GM18861 (cell line): Measurements from ENCODE around the gene SIPA1L3.

Experiments
- ATAC-seq: cut with Tn5 transposase; IDR thresholded peaks from one replicate; pipeline ENCODE4 v1.9.1; 2021; ENCODE audit not compliant: unreplicated experiment

Gene SIPA1L3

GRCh38 chr19:37975596-37976515, 68.8 kb downstream of the SIPA1L3 start:
- ATAC-seq, result no peak

- ATAC-seq, result no peak
These were observed 70.4 kb downstream of the SIPA1L3 start for GRCh38 chr19:37977391-37977790.

GRCh38 chr19:37977992-37978391, 71.0 kb downstream of the SIPA1L3 start:
- no peak for ATAC-seq

GRCh38 chr19:37979547-37980082, 72.6 kb downstream of the SIPA1L3 start:
- ATAC-seq, result peak; percentile 34

GRCh38 chr19:37980419-37981170, 73.6 kb downstream of the SIPA1L3 start:
- no peak for ATAC-seq

GRCh38 chr19:37981785-37982475, 74.9 kb downstream of the SIPA1L3 start:
- ATAC-seq, result no peak

- ATAC-seq, result no peak
These were observed 75.6 kb downstream of the SIPA1L3 start for GRCh38 chr19:37982655-37983054.

GRCh38 chr19:37983153-37983552, 76.1 kb downstream of the SIPA1L3 start:
- no peak for ATAC-seq

- ATAC-seq, result no peak
These were observed 76.9 kb downstream of the SIPA1L3 start for GRCh38 chr19:37983916-37984315.

GRCh38 chr19:37986048-37986750, 79.2 kb downstream of the SIPA1L3 start:
- ATAC-seq, result no peak

GRCh38 chr19:37987356-37988332, 80.6 kb downstream of the SIPA1L3 start:
- no peak for ATAC-seq

GRCh38 chr19:37988758-37989635, 82.0 kb downstream of the SIPA1L3 start:
- ATAC-seq, result no peak

GRCh38 chr19:37989855-37990254, 82.8 kb downstream of the SIPA1L3 start:
- ATAC-seq, result no peak

- ATAC-seq, result no peak
These were observed 83.4 kb downstream of the SIPA1L3 start for GRCh38 chr19:37990362-37990761.

GRCh38 chr19:37991176-37991835, 84.3 kb downstream of the SIPA1L3 start:
- no peak for ATAC-seq

- no peak for ATAC-seq
These were observed 84.8 kb downstream of the SIPA1L3 start for GRCh38 chr19:37991841-37992248.

- no peak for ATAC-seq
These were observed 85.8 kb downstream of the SIPA1L3 start for GRCh38 chr19:37992761-37993160.

GRCh38 chr19:37994823-37995130, 87.8 kb downstream of the SIPA1L3 start:
- ATAC-seq, result no peak
